Activated CD8-positive, alpha-beta memory T cell treated with anti-CD3 and anti-CD28 coated beads, Interleukin-2, amount 10 ng/mL, durations not matched to agents 7 days and 5 days (primary cell): ENCODE data around the gene GPR26. TPM values are rescaled to one million over a fixed set of nuclear protein-coding genes. Genes with fewer than 3 reads are reported as not detected.
A peak's percentile ranks its signal among the peaks of the same experiment; 100 is the strongest.

Experiments
- ATAC-seq: fragments of 150-1000 bp; cut with Tn5 transposase; one replicate; pipeline ENCODE4 v1.10.0; 2021; ENCODE audit warnings: moderate library complexity
- CTCF ChIA-PET: fragments of 350-600 bp; sonication (Branson Sonifier 250); formaldehyde crosslinking; loops from one replicate; lab custom pipeline; 2021; ENCODE audit warnings: antibody characterized with exemption; lab: Charles Lee
- DNase-seq: peaks from one replicate; pipeline ENCODE4 v3.0.0-alpha.2; 2020
- H3K27ac Mint-ChIP-seq: one replicate; pipeline ENCODE4 v1.8.0; 2021; ENCODE audit warnings: mild to moderate bottlenecking, mixed read lengths
- H3K27me3 Mint-ChIP-seq: one replicate; pipeline ENCODE4 v1.8.0; 2021; ENCODE audit warnings: mixed read lengths
- H3K36me3 Mint-ChIP-seq: one replicate; pipeline ENCODE4 v1.8.0; 2021; ENCODE audit warnings: mild to moderate bottlenecking, mixed read lengths
- H3K4me1 Mint-ChIP-seq: one replicate; pipeline ENCODE4 v1.8.0; 2021; ENCODE audit warnings: mixed read lengths
- H3K4me3 Mint-ChIP-seq: one replicate; pipeline ENCODE4 v1.8.0; 2021; ENCODE audit warnings: mild to moderate bottlenecking, moderate library complexity, mixed read lengths
- H3K9me3 Mint-ChIP-seq: one replicate; pipeline ENCODE4 v1.8.0; 2022; ENCODE audit warnings: low read depth, mixed read lengths
- total RNA-seq, 2 experiments: library from RNA; stranded (reverse); gene quantifications; one replicate each; pipeline ENCODE4 v1.2.3, GENCODE V29; 2021

GPR26 gene
- total RNA-seq, 2 experiments from 2014 or later, result not detected

DNA sequence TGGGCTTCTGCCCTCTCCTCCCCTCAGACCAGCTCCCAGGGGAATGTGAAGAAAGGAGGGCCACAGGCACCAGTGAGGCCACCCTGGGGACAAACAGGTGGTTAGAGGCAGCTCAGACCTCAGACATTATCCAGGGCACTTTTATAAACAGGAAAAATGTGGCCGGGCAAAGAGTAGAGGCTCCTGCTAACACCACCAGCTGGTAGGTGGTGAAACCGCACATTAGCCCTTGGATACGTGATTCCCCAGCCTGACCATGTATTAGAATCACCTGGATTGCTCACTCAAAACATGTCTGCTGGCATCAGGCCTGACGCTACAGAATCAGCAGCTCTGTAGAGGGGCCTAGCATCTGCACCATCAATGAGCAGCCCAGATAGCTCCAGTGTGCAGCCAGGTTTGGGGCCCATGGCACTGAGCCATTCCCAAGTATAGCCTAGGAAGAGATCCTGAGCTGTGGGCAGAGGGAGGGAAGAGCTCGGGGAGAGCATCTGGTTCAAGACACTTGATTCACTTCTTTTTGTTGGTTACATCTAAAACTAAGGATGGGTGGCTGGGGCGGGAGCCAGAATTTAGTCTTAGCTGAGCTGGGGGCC, 37.1 kb downstream of the GPR26 start:
- Mint-ChIP-seq H3K36me3 (no peaks in the 10 kb centered on the region), H3K4me1 (no peaks in the 10 kb centered on the region), H3K9me3 (no peaks in the 10 kb centered on the region), H3K4me3 (no peak overlapping the region), H3K27ac (no peak overlapping the region), H3K27me3 (no peaks in the 10 kb centered on the region)
- no peak for ATAC-seq
- no peak for DNase-seq
- CTCF ChIA-PET, result no interaction called here

DNA sequence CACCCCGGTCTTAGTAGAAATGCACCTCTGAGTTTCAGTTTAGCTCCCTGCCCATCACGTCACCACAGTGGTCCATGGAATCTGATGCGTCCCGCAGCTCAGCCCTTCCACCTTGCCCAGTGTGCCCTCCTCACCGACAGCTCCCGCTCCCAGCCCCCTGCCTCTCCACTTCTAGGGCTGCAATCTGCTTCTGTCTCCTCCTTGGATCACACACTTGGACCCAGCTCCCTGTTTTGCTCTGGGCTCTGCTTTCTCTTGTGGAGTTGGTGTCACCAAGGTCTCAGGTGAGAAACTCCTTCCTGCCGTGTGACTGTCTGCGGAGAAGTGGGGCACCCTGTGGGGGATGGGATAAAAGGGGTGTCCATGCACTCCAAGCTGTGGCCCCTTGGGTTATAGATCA, 37.9 kb downstream of the GPR26 start:
- no peak for ATAC-seq
- DNase-seq, result no peak
- no peaks in the 10 kb centered on the region for H3K4me1 Mint-ChIP-seq
- H3K27me3 Mint-ChIP-seq, result peaks cover 2% of the 10 kb centered on the region
- CTCF ChIA-PET, result no interaction called here
- H3K36me3 Mint-ChIP-seq, result no peaks in the 10 kb centered on the region
- no peak overlapping the region for H3K27ac Mint-ChIP-seq
- H3K9me3 Mint-ChIP-seq, result no peaks in the 10 kb centered on the region
- no peak overlapping the region for H3K4me3 Mint-ChIP-seq

DNA sequence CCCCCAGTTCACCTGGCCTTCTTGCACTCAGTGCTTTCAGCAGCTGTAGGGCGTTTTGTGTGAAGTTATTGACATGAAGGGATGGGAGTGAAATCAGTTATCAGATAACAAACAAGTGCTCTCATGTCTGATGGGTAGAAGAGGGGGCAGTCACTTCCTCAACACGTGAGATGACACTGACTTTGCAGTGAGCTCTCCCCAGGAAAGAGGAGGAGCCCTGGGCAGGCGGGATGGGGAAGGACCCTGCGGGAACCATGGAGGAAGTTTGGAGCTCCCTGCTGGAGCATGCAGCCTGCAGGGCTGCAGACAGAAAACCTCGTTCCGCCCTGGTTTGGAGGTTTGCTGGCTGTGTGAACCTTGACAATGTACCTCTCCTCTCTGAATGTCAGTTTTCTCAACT, 38.7 kb downstream of the GPR26 start:
- H3K27ac Mint-ChIP-seq, result no peak overlapping the region
- H3K36me3 Mint-ChIP-seq, result no peaks in the 10 kb centered on the region

DNA sequence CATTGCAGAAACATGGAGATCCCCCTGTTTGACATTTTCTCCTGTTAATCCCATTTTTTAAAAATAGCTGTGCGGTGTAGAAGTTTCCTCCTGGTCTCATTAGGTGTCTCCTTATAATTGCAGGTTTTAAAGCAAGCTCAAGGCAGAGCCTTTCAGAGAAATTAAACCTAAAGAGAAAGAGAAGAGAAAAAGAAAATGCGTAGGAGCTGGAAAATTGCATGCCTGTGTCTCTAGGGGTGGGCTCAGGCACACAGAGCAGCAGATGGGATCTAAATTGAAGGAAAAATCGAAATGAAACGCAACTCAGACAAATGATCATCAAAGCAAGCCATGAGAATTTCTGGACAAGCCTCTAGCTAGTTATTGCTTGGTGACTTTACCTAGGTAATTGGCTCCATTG, 40.1 kb downstream of the GPR26 start:
- DNase-seq (peak; percentile 8), ATAC-seq (no peak)
- H3K4me3 Mint-ChIP-seq, result no peak overlapping the region
- CTCF ChIA-PET, result interaction anchor here (0.6 kb wide), 1 partner anchor 44 kb away, joined by 3 read pairs; no protein-coding TSS in a partner anchor
- no peak overlapping the region for H3K27ac Mint-ChIP-seq
- H3K4me1 Mint-ChIP-seq, result no peaks in the 10 kb centered on the region
- H3K9me3 Mint-ChIP-seq, result no peaks in the 10 kb centered on the region
- no peaks in the 10 kb centered on the region for H3K36me3 Mint-ChIP-seq
- H3K27me3 Mint-ChIP-seq, result peaks cover 2% of the 10 kb centered on the region

More for the DNA sequence above, 38.7 kb downstream of the GPR26 start:
- DNase-seq, result no peak
- ATAC-seq, result no peak
- H3K27me3 Mint-ChIP-seq, result peaks cover 2% of the 10 kb centered on the region
- H3K4me3 Mint-ChIP-seq, result no peak overlapping the region
- H3K9me3 Mint-ChIP-seq, result no peaks in the 10 kb centered on the region
- no peaks in the 10 kb centered on the region for H3K4me1 Mint-ChIP-seq
- CTCF ChIA-PET, result no interaction called here

DNA sequence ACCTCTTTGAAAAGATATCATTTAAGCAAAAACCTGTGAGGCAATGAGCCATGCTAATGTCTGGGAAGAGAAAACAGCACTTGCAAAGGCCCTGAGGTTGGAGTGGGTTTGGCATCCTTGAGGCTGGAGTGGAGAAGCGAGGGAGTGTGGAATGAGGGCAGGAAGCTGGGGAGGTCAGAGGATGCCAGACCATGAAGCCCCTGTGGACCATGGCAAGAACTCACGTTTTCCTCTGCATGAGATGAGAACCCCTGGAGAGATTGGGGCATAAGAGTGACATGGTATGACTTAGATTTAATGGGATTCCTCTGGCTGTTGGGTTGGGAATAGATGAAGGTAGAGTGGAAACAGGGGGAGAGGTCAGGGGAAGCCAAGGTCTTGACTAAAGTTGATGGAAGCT, 49.4 kb downstream of the GPR26 start:
- CTCF ChIA-PET, result no interaction called here
- peaks cover 2% of the 10 kb centered on the region for H3K9me3 Mint-ChIP-seq
- H3K4me3 Mint-ChIP-seq, result no peak overlapping the region
- H3K4me1 Mint-ChIP-seq, result no peaks in the 10 kb centered on the region
- no peak overlapping the region for H3K27ac Mint-ChIP-seq
- DNase-seq (no peak), ATAC-seq (no peak)
- no peaks in the 10 kb centered on the region for H3K36me3 Mint-ChIP-seq
- no peaks in the 10 kb centered on the region for H3K27me3 Mint-ChIP-seq

DNA sequence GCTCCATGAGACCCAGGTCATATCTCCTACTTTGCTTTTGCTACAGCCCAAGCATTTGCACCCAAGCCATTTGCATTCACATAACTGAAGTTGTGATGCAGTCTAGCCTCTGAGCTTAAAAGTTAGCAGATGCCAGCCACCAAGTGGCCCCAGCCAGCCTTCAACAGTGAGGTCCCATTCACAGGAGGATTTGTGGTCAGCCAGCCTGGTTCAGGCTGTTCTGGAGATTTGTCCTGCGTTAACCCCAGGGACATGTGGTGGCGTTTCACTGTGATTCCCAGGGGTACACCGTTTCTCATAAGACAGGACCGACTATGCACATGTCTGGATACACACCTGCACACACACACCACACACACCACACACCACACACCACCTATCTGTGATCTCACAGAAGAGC, 51.2 kb downstream of the GPR26 start:
- CTCF ChIA-PET, result no interaction called here

DNA sequence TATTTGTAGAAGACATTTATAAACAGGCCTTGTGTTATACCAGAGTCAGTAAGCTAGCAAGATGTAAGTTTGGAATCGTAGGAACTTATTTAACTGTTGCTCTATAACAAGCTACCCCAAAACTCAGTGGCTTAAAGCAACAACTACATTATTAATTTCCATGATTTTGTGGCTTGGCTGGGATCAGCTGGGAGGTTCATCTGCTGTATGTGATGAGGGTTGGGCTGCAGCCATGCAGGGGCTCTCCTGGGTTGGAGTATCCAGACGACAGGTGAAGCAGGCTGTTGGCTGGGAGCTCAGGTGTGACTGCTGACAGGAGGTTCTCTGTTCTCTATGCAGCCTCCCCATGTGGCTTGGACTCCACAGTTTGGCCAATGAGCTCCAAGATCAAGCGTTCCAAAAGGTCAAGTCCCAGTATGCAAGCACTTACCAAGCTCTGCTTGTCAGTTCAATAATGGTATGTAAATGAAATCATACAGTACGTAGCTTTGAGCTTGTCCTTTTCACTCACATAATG, 52.4 kb downstream of the GPR26 start:
- CTCF ChIA-PET, result no interaction called here
- DNase-seq (no peak), ATAC-seq (no peak)
- H3K27me3 Mint-ChIP-seq, result no peaks in the 10 kb centered on the region
- no peak overlapping the region for H3K4me3 Mint-ChIP-seq
- H3K27ac Mint-ChIP-seq, result no peak overlapping the region
- peaks cover 2% of the 10 kb centered on the region for H3K9me3 Mint-ChIP-seq
- H3K36me3 Mint-ChIP-seq, result no peaks in the 10 kb centered on the region
- no peaks in the 10 kb centered on the region for H3K4me1 Mint-ChIP-seq

More for the DNA sequence above, 51.2 kb downstream of the GPR26 start:
- H3K9me3 Mint-ChIP-seq, result peaks cover 2% of the 10 kb centered on the region
- H3K27ac Mint-ChIP-seq, result no peak overlapping the region
- DNase-seq, result no peak
- ATAC-seq, result no peak
- no peaks in the 10 kb centered on the region for H3K4me1 Mint-ChIP-seq
- no peaks in the 10 kb centered on the region for H3K27me3 Mint-ChIP-seq
- no peak overlapping the region for H3K4me3 Mint-ChIP-seq
- H3K36me3 Mint-ChIP-seq, result no peaks in the 10 kb centered on the region

DNA sequence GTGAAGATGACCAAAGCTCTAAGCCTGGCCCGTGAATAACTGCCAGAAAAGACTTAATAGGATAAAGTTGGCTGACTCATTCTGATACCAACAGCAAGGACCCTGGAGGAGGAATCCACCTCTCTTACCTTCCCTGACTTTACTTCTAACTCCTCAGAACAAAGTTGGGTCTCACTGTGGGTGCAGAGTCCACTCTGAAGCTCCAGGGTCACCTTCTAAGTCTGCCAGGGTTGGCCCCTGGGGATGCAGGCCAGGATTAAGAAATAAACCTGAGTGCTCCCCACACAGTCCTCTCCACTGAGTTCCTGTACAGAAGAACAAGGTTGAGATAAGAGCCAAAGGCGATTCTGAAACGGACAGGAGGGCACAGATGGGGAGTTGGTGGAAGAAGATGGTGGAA, 54.4 kb downstream of the GPR26 start:
- peaks cover 2% of the 10 kb centered on the region for H3K9me3 Mint-ChIP-seq
- no peaks in the 10 kb centered on the region for H3K36me3 Mint-ChIP-seq
- no peak for ATAC-seq
- no peak for DNase-seq
- no peaks in the 10 kb centered on the region for H3K4me1 Mint-ChIP-seq
- CTCF ChIA-PET, result no interaction called here
- H3K4me3 Mint-ChIP-seq, result no peak overlapping the region
- no peaks in the 10 kb centered on the region for H3K27me3 Mint-ChIP-seq
- no peak overlapping the region for H3K27ac Mint-ChIP-seq

DNA sequence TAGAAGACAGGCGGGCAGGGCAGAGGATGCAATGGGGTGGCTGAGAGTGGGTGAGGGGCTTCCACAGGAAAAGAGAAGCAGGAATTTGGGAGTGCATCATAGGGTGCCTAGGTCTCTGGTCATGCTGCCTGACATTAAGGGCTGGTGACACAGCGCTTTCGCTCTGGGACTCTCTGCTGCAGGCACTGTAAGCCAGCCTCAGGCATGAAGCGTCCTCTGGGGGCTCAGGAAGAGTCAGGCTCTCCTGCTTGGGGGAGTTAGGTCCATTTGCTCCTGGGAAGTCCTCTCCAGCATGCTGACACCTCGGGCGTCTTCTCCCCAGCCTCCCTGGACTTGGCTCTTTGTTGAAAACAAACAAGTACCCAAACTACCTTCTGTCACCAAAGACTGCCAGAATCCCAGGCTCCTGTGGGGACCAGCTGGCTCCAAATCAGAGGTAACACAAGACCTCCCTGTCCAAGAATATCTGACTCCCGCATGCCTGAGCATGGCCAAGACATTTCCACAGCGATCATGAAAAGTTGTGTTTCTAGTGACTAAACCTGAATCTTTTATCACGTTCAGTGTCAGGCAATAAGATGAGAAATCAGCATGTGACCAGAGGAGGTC, 55.4 kb downstream of the GPR26 start:
- no peaks in the 10 kb centered on the region for H3K4me1 Mint-ChIP-seq
- CTCF ChIA-PET, result no interaction called here
- ATAC-seq (no peak), DNase-seq (no peak)
- H3K36me3 Mint-ChIP-seq, result no peaks in the 10 kb centered on the region
- H3K27me3 Mint-ChIP-seq, result no peaks in the 10 kb centered on the region
- H3K9me3 Mint-ChIP-seq, result peaks cover 2% of the 10 kb centered on the region
- no peak overlapping the region for H3K27ac Mint-ChIP-seq
- H3K4me3 Mint-ChIP-seq, result no peak overlapping the region

DNA sequence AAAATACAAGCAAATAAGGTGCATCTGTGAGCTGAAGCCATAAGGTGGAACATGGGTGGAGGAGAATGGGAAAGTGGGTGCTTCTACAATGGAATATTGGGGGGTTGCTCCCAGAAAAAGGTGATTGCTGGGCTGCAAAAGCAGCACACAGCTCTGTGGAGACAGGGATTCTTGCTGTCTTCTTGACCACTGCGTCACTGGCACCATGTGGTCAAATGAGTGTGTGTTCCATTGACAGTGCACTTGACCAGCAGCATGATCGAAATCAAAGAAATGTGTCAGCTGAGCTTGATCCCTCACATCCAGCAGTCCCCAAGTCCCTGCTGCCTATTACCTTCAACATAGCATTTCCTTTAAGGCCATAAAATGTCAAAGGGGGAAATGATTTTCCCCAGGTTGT, 56.2 kb downstream of the GPR26 start:
- no peak for ATAC-seq
- peaks cover 2% of the 10 kb centered on the region for H3K9me3 Mint-ChIP-seq
- no peaks in the 10 kb centered on the region for H3K27me3 Mint-ChIP-seq
- no peak overlapping the region for H3K4me3 Mint-ChIP-seq
- no peak overlapping the region for H3K27ac Mint-ChIP-seq
- no peaks in the 10 kb centered on the region for H3K4me1 Mint-ChIP-seq
- H3K36me3 Mint-ChIP-seq, result no peaks in the 10 kb centered on the region
- CTCF ChIA-PET, result no interaction called here
- no peak for DNase-seq

DNA sequence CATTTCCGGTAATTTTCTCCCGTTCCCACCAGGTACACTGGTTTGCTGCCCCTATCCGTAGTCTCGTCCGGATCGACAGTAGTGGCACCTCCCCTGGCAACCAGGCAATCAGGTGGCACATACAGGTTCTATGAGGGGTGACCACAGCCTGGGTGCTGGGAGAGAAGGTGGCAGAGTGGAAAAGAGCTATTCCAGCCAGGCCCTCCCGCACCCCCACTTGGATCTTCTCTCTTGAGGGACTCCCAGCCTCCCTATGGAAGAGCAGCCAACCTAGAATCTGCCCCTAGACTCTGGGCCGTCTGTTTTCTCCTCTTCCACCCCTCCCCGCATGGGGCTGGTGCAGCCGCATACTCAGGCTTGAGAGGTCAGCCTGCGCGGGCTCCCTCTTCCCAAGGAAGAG, 58.6 kb downstream of the GPR26 start:
- H3K36me3 Mint-ChIP-seq, result no peaks in the 10 kb centered on the region
- H3K4me3 Mint-ChIP-seq, result no peak overlapping the region
- H3K27ac Mint-ChIP-seq, result no peak overlapping the region
- ATAC-seq (no peak), DNase-seq (no peak)
- H3K4me1 Mint-ChIP-seq, result no peaks in the 10 kb centered on the region
- CTCF ChIA-PET, result no interaction called here
- H3K27me3 Mint-ChIP-seq, result no peaks in the 10 kb centered on the region
- H3K9me3 Mint-ChIP-seq, result no peaks in the 10 kb centered on the region

DNA sequence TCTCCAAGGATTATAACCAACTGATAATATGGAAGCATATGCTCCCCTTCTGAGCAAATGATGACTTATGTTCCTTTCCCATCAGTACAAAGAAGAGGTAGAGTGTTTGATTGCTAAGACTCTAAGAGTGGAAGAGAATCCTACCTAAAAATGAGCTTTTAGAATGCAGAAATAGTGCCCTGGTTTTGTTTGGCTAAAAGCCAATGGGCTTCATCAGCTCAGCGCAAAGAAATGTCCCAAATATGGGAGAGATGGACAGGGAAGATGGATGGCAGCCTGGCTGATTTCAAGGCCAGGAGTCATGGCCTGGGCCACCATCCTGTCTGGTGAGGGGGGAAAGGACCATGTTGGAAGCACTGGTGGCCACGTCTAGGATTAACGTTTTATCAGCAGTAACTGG, 60.2 kb downstream of the GPR26 start:
- DNase-seq (no peak), ATAC-seq (no peak)
- H3K9me3 Mint-ChIP-seq, result no peaks in the 10 kb centered on the region
- no peaks in the 10 kb centered on the region for H3K36me3 Mint-ChIP-seq
- no peaks in the 10 kb centered on the region for H3K4me1 Mint-ChIP-seq
- H3K27me3 Mint-ChIP-seq, result no peaks in the 10 kb centered on the region
- CTCF ChIA-PET, result no interaction called here
- no peak overlapping the region for H3K27ac Mint-ChIP-seq
- no peak overlapping the region for H3K4me3 Mint-ChIP-seq

DNA sequence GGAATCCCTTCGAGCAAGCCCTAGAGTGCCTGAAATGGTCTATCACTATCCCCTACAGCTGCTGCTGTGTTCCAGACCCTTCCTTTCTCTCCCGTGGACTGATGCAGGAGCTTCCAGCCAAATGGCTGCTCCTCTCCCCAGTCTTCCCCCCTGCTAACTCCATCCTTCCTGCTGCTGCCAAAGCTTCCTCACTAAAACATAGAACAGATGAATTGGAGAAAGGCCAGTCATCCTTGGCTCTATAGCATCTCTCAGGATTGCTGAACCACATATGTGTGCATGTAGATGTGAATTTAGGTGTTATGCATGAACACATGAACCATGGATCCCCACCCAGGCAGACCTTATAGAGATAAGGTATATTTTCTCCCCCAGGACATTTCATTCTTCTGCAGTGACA, 60.7 kb downstream of the GPR26 start:
- no peak overlapping the region for H3K27ac Mint-ChIP-seq
- H3K9me3 Mint-ChIP-seq, result no peaks in the 10 kb centered on the region
- no peak overlapping the region for H3K4me3 Mint-ChIP-seq
- H3K4me1 Mint-ChIP-seq, result no peaks in the 10 kb centered on the region
- CTCF ChIA-PET, result no interaction called here
- no peaks in the 10 kb centered on the region for H3K27me3 Mint-ChIP-seq
- no peaks in the 10 kb centered on the region for H3K36me3 Mint-ChIP-seq
- ATAC-seq (no peak), DNase-seq (no peak)

DNA sequence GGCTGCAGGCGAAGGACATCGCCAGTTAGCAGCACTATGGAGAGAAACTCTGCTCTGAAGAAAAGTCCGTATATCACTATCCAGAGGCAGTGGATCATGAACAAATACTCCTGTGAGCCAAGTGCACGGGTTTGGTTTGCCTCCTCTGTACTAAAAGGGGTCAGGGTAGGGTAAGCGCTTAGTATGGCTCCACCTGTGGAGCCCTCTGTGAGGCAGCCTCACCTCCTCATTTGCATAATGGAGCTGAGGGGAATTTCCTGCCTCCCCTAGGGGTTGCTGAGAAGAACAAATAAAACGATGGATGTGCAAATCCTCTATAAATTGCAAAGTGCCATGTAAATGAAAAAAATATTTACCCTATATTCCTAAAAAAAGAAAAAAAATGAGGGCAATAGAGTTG, 63.4 kb downstream of the GPR26 start:
- Mint-ChIP-seq H3K9me3 (no peaks in the 10 kb centered on the region), H3K27ac (no peak overlapping the region), H3K4me1 (no peaks in the 10 kb centered on the region), H3K27me3 (no peaks in the 10 kb centered on the region), H3K4me3 (no peak overlapping the region), H3K36me3 (no peaks in the 10 kb centered on the region)
- CTCF ChIA-PET, result no interaction called here
- no peak for DNase-seq
- no peak for ATAC-seq
